GM12878 (cell line): ENCODE measurements around the gene ZNF142. TPM values are rescaled to one million over a fixed set of nuclear protein-coding genes. Genes with fewer than 3 reads are reported as not detected.

Experiments used
- CBX5 ChIP-seq: sonication (generic); IDR thresholded peaks from 2 replicates; pipeline ENCODE4 v1.6.1; 2016; ENCODE audit warnings: low read depth, moderate library complexity, mild to moderate bottlenecking, inconsistent platforms
- FOXM1 ChIP-seq: IDR thresholded peaks from 2 replicates; pipeline ENCODE4 v1.6.1; 2012; ENCODE audit warnings: low read depth, mild to moderate bottlenecking, inconsistent platforms, low read length, moderate library complexity
- IKZF1 ChIP-seq: fragments of 450-650 bp; conservative IDR thresholded peaks from 2 replicates; pipeline ENCODE4 v1.6.1; 2017; ENCODE audit warnings: antibody characterized with exemption, mild to moderate bottlenecking
- IKZF2 ChIP-seq, 2 experiments: fragments of 450-650 bp; IDR thresholded peaks; 2 replicates each; pipeline ENCODE4 v1.6.1; 2017; ENCODE audit warnings: mild to moderate bottlenecking in 2 of 2, moderate library complexity in 2 of 2
- NBN ChIP-seq: fragments of 450-650 bp; IDR thresholded peaks from 2 replicates; pipeline ENCODE4 v1.6.1; 2016
- NKRF ChIP-seq: fragments of 450-650 bp; conservative IDR thresholded peaks from 2 replicates; pipeline ENCODE4 v1.6.1; 2017; ENCODE audit warnings: mild to moderate bottlenecking, moderate library complexity
- RFX5 ChIP-seq: IDR thresholded peaks from 2 replicates; pipeline ENCODE4 v1.6.1; 2011; ENCODE audit warnings: low read depth, low read length, improper control_type of control experiment
- SIN3A ChIP-seq: IDR thresholded peaks from 2 replicates; pipeline ENCODE4 v1.6.1; 2012; ENCODE audit warnings: low read depth, low read length, improper control_type of control experiment
- SREBF1 ChIP-seq: IDR thresholded peaks from 2 replicates; pipeline ENCODE4 v1.6.1; 2012; ENCODE audit warnings: mild to moderate bottlenecking, low read length
- STAT1 ChIP-seq: fragments of 450-650 bp; conservative IDR thresholded peaks from 2 replicates; pipeline ENCODE4 v1.6.1; 2014; ENCODE audit warnings: antibody characterized with exemption, mild to moderate bottlenecking
- SUPT20H ChIP-seq: IDR thresholded peaks from 2 replicates; pipeline ENCODE4 v1.6.1; 2011; ENCODE audit warnings: low read depth, mild to moderate bottlenecking, low read length, moderate library complexity, borderline replicate concordance; ENCODE audit not compliant: control insufficient read depth
- TCF12 ChIP-seq: IDR thresholded peaks from 2 replicates; pipeline ENCODE4 v1.6.1; 2011; ENCODE audit warnings: low read depth, mild to moderate bottlenecking, low read length
- ZBED1 ChIP-seq: IDR thresholded peaks from 2 replicates; pipeline ENCODE4 v1.6.1; 2016; ENCODE audit warnings: borderline replicate concordance
- polyA plus RNA-seq, 11 experiments: library from polyadenylated mRNA; depleted of rRNA in 4 of 11; unstranded in 6 of 11; stranded (reverse) in 5 of 11; fragments of >200 nt; fragmentation: Nextera tagmentation in 4 of 11; fragmentation: Illumina TruSeq in 1 of 11; extraction: Ambion mirVana in 4 of 11; extraction: Trizol in 1 of 11; gene quantifications; 1 replicate in 1 of 11; 2 replicates in 10 of 11; pipeline versions ENCODE4 v1.2.1 to v1.2.3, GENCODE V29; 2011 to 2016; ENCODE audit warnings: inconsistent platforms in 2 of 11, missing spikeins in 2 of 11, low read depth in 1 of 11
- total RNA-seq, 4 experiments: library from RNA; depleted of rRNA in 3 of 4; stranded (reverse); fragments of >200 nt in 3 of 4; fragmentation: Illumina TruSeq in 1 of 4; extraction: Trizol in 1 of 4; gene quantifications; 2 replicates each; pipeline versions ENCODE4 v1.2.1 to v1.2.3, GENCODE V29; 2013 to 2021
- TF ChIP-seq, protein P1 (sequence below): fragments of 450-650 bp; formaldehyde crosslinking; IDR thresholded peaks from 2 replicates; pipeline ENCODE4 v1.4.0; 2020; ENCODE audit warnings: mild to moderate bottlenecking, moderate library complexity
- TF ChIP-seq, protein P2 (sequence below): fragments of 450-650 bp; IDR thresholded peaks from 2 replicates; pipeline ENCODE4 v1.6.1; 2017; ENCODE audit warnings: mild to moderate bottlenecking
- TF ChIP-seq, protein P3 (sequence below): IDR thresholded peaks from 2 replicates; pipeline ENCODE4 v1.6.1; 2012; ENCODE audit warnings: low read depth, low read length, improper control_type of control experiment
- TF ChIP-seq, protein P4 (sequence below): IDR thresholded peaks from 2 replicates; pipeline ENCODE4 v1.6.1; 2012; ENCODE audit warnings: low read depth, low read length, improper control_type of control experiment
- TF ChIP-seq, protein P5 (sequence below): fragments of 450-650 bp; IDR thresholded peaks from 2 replicates; pipeline ENCODE4 v1.6.1; 2016; ENCODE audit warnings: mild to moderate bottlenecking, moderate library complexity, borderline replicate concordance

Gene ZNF142
- total and polyA plus RNA-seq, 10 of the 15 experiments (the other 5 are each of a cell fraction or from before 2014, with no cell fraction given), result 1.3 to 40.9 (median 15.0) TPM

- no peak for TF ChIP-seq SUPT20H
- 0 out of 2 replicates have a peak, but pooled peaks have one; percentile 60 for TF ChIP-seq TCF12
- TF ChIP-seq RFX5, result no peak
- no peak for TF ChIP-seq NBN
- TF ChIP-seq, protein P1, sequence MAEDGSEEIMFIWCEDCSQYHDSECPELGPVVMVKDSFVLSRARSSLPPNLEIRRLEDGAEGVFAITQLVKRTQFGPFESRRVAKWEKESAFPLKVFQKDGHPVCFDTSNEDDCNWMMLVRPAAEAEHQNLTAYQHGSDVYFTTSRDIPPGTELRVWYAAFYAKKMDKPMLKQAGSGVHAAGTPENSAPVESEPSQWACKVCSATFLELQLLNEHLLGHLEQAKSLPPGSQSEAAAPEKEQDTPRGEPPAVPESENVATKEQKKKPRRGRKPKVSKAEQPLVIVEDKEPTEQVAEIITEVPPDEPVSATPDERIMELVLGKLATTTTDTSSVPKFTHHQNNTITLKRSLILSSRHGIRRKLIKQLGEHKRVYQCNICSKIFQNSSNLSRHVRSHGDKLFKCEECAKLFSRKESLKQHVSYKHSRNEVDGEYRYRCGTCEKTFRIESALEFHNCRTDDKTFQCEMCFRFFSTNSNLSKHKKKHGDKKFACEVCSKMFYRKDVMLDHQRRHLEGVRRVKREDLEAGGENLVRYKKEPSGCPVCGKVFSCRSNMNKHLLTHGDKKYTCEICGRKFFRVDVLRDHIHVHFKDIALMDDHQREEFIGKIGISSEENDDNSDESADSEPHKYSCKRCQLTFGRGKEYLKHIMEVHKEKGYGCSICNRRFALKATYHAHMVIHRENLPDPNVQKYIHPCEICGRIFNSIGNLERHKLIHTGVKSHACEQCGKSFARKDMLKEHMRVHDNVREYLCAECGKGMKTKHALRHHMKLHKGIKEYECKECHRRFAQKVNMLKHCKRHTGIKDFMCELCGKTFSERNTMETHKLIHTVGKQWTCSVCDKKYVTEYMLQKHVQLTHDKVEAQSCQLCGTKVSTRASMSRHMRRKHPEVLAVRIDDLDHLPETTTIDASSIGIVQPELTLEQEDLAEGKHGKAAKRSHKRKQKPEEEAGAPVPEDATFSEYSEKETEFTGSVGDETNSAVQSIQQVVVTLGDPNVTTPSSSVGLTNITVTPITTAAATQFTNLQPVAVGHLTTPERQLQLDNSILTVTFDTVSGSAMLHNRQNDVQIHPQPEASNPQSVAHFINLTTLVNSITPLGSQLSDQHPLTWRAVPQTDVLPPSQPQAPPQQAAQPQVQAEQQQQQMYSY (CRISPR knock-in tag), result no peak
- no peak for TF ChIP-seq SIN3A
- TF ChIP-seq IKZF2 (IDR thresholded peaks at IDR 0.05), result peak; percentile 42 to 47; a peak in 2 of 4 replicates
- TF ChIP-seq, protein P2, sequence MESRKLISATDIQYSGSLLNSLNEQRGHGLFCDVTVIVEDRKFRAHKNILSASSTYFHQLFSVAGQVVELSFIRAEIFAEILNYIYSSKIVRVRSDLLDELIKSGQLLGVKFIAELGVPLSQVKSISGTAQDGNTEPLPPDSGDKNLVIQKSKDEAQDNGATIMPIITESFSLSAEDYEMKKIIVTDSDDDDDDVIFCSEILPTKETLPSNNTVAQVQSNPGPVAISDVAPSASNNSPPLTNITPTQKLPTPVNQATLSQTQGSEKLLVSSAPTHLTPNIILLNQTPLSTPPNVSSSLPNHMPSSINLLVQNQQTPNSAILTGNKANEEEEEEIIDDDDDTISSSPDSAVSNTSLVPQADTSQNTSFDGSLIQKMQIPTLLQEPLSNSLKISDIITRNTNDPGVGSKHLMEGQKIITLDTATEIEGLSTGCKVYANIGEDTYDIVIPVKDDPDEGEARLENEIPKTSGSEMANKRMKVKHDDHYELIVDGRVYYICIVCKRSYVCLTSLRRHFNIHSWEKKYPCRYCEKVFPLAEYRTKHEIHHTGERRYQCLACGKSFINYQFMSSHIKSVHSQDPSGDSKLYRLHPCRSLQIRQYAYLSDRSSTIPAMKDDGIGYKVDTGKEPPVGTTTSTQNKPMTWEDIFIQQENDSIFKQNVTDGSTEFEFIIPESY, result no peak
- no peak for TF ChIP-seq NKRF
- TF ChIP-seq, protein P3, sequence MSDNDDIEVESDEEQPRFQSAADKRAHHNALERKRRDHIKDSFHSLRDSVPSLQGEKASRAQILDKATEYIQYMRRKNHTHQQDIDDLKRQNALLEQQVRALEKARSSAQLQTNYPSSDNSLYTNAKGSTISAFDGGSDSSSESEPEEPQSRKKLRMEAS, result no peak
- TF ChIP-seq, protein P4, sequence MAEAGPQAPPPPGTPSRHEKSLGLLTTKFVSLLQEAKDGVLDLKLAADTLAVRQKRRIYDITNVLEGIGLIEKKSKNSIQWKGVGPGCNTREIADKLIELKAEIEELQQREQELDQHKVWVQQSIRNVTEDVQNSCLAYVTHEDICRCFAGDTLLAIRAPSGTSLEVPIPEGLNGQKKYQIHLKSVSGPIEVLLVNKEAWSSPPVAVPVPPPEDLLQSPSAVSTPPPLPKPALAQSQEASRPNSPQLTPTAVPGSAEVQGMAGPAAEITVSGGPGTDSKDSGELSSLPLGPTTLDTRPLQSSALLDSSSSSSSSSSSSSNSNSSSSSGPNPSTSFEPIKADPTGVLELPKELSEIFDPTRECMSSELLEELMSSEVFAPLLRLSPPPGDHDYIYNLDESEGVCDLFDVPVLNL, result no peak
- no peak for TF ChIP-seq SREBF1
- TF ChIP-seq FOXM1, result peak; percentile 27; the same call in 1 of the 2 replicates
- no peak for TF ChIP-seq STAT1
- peak; percentile 80; the same call in 1 of the 2 replicates for TF ChIP-seq CBX5
- TF ChIP-seq IKZF1, result peak; percentile 35; the same call in 1 of the 2 replicates
- TF ChIP-seq, protein P5, sequence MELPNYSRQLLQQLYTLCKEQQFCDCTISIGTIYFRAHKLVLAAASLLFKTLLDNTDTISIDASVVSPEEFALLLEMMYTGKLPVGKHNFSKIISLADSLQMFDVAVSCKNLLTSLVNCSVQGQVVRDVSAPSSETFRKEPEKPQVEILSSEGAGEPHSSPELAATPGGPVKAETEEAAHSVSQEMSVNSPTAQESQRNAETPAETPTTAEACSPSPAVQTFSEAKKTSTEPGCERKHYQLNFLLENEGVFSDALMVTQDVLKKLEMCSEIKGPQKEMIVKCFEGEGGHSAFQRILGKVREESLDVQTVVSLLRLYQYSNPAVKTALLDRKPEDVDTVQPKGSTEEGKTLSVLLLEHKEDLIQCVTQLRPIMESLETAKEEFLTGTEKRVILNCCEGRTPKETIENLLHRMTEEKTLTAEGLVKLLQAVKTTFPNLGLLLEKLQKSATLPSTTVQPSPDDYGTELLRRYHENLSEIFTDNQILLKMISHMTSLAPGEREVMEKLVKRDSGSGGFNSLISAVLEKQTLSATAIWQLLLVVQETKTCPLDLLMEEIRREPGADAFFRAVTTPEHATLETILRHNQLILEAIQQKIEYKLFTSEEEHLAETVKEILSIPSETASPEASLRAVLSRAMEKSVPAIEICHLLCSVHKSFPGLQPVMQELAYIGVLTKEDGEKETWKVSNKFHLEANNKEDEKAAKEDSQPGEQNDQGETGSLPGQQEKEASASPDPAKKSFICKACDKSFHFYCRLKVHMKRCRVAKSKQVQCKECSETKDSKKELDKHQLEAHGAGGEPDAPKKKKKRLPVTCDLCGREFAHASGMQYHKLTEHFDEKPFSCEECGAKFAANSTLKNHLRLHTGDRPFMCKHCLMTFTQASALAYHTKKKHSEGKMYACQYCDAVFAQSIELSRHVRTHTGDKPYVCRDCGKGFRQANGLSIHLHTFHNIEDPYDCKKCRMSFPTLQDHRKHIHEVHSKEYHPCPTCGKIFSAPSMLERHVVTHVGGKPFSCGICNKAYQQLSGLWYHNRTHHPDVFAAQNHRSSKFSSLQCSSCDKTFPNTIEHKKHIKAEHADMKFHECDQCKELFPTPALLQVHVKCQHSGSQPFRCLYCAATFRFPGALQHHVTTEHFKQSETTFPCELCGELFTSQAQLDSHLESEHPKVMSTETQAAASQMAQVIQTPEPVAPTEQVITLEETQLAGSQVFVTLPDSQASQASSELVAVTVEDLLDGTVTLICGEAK, result no peak
- TF ChIP-seq ZBED1, result 0 out of 2 replicates have a peak, but pooled peaks have one; percentile 29
These were observed 48.7 kb upstream of the ZNF142 start (continued) for GRCh38 chr2:218708086-218708485.
